Activated T-cell treated with anti-CD3 and anti-CD28 coated beads for 1 hour (primary cell): ENCODE data around the gene FBXW2.

Source experiments
- DNase-seq: peaks from one replicate; pipeline ENCODE4 v3.0.0-alpha.2; 2020; ENCODE audit warnings: low read depth

Gene FBXW2

DNA sequence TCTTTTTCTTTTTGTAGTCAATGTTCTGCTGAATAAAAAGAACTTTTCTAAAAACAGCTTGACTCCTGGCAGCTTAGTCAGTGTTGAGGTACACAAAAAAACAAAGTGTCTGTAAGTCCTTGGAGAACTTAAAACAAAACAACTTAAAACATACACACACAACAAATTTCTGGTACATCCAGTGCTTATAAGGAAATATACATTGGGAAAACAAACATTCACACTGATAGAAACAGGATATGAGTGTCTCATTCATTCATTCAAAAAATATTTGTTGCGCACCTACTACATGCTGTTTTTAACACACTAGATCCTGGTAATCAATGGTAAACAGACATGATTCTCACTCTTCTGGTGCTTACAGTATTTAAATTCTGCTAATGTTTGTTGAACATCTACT lies 51.5 kb downstream of the FBXW2 start:
- DNase-seq, result no peak

DNA sequence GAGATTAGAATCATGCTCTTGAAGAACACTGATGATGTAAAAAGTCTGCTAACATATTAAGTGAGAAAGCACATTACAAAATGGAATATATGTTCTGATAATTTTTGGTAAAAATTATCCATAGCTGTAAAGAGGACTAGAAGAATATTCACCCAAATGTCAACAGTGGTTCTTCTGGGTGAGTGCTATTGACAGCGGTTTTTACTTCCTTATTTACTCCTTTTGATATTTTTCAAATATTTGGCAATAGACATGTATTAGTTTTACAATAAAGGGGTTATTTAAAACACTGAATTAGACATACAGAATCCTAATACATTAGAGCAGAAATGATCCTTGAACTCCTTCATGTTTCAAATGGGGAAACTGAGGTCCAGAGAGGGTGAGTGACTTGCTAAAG lies 52.0 kb downstream of the FBXW2 start:
- no peak for DNase-seq

DNA sequence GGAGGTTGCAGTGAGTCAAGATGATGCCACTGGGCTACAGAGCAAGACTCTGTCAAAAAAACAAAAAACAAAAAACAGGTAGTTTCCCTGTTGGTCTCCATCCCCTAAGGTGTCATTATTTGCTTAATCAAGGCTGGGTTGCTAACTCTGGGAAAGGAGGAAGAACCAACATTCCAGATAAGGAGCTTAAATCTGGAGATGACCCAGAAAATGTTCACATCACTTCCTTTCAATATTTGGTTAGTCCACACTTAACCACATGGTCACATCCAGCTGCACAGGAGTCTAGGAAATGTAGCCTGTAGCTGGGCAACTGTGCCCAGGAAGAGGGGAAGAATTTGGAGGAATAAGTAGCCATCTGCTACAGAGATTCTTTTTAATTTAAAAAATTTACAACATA lies 53.1 kb downstream of the FBXW2 start:
- no peak for DNase-seq

DNA sequence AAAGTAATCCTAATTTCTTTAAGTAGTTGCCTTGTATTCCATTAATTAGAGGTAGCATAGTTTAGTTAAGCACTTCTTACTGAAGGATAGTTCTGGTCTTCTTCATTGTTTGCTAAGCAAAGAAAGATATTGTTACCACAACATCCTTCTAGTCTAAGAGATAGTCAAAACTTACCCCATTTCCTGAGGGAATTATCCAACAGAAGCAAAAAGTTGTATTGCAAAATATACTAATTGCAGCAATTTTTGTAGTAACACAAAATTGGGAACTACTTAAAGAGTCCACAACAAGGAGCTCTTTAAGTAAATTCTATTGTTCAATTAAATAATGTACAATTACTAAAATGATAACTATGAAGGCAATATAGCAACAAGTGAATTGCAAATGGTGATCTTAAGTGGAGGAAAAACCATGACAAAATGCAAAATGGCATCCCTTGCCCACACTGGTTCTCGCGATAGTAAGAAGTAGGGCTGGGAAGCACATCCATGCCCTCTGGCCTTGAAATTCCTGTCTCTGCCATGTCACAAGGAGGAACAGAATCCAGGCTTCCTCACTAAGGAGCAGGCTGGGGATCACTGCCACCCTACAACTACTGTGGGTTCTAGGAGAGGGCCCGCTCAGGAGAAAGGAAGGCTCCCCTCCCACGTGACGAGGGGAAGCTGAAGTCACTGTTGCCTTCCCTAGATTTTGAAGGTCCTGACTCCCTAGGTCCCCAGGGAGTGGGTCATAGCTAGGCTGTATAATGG lies 55.6 kb downstream of the FBXW2 start:
- no peak for DNase-seq

DNA sequence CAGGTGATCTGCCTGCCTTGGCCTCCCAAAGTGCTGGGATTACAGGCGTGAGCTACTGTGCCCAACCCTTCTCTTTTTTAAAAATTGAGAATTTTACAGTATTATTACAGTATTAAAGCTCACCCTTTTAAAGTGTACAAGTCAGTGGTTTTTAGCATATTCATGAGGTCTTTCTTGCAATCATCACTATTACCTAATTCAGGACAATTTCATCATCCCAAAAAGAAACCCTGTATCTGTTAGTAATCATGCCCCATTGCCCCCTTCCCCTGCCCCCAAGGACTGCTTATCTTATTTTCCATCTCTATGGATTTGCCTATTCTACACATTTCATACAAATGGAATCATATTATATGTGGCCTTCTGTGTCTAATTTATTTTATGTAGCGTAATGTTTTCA lies 56.3 kb downstream of the FBXW2 start:
- DNase-seq, result no peak

DNA sequence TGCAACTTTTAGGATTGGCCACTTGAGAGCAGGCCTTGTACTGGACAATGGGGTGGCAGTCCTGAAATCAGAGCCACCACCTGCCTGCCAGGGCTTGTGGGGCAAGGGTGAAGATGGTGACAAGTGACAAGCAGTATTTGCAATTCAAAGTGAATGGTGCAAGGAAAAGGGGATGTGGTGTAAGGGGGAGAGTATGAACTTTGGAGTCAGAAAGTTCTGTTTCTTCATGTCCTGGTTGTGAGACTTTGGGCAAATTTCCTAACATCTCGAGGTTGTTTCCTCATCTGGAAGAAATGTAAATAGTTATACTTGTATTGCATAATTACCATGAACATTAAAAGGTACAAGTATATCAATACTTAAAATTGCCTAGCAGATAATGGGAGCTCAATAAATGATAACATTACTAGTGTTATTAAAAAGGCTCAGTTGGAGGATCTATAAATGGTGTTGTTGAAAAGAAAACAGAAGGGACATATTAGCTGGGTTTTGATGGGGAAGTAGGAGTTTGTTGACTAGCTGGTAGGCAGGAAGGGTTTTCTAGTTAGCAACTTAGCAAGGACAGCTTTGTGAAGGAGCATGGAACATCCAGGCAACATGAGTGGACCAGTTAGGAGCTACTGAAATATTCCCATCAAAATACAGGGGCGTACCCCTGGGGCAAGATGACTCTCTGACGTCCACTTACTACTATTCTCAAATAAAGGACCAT lies 57.6 kb downstream of the FBXW2 start:
- no peak for DNase-seq

DNA sequence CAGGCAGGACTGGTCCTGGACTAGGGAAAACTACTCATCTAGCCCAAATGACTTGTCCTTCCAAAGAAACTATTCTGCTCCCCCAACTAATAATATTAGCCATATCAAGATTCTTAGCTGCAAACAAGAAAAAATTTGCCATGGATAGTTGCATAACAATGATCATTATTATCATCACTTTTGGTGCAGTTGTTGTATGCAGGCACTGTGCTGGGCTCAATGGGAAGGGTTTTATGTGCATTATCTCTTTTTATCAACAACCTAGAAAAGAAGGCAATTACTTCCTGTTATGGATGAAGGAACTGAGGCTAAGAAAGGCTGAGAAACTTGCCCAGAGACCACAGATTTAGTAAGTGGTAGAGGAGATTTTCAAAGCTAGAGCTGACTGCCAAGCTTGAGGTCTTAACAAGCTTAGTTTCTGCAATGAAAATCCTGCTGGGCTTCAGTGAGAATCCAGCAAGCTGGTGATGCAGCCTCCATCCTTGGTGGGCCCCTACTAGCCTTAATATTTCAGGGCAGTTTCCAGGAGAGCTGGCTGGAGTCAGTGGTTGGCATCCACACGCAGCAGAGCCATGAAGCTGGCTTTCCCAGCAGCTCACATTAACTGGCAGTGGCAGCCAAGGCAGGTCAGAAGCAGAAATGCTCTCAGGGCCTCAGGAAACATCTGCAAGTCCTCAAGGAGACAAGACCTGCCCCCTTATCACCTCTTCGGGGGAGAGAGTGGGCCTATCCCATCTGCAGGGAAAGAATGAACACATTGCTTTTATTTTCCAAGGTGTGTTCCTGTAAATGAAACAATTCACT lies 58.4 kb downstream of the FBXW2 start:
- no peak for DNase-seq

DNA sequence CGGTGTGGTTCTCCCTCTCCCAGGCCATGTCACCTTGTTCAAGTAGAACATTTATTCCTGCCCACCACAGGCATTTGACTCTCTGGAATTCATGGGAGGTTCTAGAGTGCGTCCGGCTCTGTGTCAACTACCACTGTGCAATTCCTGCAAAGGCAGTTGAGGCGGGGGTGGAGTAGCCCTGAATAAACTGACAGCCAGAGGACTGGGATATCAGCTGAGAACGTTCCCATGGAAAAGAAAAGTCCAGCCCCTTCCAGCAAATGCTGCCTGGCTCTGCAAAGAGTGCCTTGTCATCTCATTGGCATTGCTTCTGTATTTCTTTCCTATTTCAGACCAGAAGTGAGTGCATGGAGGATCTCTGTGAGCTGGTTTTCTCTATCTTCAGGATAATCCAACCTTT lies 60.0 kb downstream of the FBXW2 start:
- DNase-seq, result no peak

DNA sequence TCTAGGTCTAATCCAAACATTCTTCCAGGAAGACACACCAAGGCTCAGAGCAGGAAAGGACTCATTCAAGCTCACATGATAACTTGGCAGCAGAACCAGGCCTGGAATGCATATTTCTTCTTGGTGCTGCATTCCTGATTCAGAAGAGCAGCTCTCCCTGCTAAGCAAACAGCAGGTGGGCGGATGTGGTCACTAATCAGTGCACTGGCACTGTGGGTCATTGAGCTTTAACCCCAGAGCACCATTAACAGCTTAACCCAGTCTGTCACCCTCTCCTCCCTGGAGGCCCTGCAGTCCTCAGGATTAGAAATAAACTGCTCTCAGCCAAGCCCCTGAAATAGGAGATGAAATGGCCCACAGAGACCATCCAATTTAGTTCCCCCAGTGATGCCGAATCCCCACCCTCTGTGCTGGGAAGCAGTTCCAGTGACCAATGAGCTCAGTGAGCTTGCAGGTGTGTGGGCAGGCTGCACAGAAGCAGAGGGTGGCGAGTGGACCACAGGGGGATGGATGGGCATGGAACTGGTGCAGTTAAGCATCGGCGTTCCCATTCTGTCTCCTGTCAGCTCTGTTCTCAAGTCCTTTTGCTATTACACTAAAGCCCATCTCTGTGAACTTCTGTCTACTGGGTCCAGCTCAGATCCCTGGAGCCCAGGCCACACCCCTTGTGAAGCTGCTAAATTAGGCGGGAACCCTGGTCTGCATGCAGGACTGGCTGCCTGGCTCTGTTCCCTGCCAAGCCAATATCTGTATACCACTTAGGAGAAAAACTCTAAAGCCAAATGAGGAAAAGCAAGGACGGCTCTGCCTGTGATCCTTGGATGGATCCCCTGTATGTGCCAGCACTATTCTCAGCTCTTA lies 62.3 kb downstream of the FBXW2 start:
- no peak for DNase-seq

DNA sequence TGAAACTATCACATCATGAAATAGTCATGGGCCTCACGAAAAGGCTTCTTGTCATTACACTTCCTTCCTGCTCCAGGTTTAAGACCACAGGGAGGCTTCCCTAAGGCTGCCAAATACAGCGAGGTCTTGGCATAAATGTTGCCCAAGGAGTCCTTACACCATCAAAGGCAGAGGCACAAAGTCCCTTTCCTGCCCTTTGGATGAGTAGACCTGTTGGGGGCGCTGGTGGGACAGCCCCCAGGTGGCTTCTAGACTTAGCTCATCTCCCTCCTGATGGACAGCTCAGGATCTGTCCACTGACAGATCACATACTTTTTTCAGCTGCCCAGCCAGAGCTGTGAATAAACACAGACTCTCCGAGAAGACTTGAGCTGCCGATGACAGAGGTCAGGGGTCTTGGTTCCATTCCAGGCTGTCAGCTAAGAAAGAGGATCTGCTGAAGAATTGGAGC lies 63.4 kb downstream of the FBXW2 start:
- DNase-seq, result no peak

DNA sequence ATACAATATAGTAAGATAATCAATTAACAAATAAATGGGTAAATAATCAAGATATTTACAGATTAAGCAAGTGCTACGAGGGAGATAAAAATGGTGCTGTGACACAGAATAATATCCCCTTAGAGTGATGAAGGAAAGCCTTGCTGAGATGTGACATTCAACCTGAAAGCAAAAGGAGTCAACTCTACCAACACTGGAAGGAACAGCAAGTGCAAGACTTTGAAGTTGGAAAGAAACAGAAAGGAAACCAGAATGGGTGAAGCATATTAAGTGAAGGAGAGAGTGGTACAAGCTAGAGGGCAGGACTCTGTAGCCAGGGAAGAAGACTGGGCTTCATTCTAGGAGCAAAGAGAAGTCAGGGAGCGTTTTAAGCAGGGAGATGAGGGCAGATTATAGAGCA lies 66.7 kb downstream of the FBXW2 start:
- DNase-seq, result no peak

DNA sequence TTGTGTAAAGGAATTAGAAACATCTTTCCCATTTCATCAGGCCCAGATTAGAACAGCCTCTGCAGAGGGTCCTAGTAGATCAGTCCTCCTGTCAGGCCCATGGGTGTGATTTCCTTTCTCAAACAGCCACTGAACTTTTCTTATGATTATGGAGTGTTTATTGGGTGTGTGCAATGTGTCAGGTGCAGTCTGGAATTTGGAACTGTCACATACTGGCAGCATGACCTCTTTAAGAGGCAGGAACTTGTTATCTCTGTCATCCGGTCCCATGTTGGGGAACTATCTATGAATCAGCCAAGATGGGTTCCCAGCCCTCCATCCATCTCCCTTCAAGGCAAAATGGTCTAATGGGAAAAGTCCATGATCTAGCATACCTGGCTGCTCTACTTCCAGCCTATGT lies 67.3 kb downstream of the FBXW2 start:
- no peak for DNase-seq

DNA sequence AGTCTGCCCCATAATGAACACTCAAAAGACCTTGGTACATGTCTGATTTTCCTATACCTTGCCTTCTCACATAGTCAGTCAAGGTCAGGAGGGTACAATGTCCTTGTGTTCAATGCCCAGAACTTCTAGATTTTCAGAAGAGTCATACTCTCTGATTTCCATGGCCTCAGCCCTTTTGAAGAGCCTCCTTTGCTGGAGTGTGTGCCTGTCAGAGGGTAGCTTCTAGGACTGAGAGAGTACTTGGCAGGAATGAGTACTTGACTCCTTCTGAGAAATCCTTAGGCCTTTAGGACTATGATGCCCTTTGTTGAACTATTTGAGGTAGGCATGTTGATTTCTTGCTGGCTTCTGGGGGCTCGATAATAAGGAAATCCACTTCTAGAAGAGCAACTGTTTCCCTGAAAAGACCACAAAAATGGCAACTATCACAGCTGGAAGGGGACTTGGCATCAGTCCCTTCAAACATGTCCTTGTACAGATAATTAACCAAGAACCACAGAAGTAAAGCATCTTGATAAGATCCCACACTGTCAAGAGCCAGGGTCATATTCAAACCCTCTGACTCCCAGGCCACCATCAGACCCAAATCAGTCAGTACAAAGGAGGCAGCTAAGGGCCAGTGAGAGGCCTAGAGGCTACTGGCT lies 68.3 kb downstream of the FBXW2 start:
- no peak for DNase-seq

DNA sequence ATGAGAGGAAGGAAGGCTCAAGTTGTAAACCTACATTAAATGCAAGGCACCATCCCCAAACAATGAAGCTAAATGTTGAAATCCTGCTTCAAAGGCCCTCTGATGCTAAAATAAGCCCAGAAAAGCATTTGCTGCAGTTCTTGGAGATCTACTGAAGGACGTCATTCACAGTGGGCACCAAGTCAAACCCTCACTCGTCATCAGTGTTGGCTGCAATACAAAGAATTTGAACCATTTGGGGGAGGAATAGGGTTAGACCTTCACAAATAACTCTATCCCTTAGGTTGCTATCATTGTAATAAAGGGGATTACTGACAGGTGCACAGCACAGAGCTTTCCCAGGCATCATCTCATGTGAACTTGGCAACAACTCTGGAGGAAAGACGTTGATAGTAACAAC lies 69.7 kb downstream of the FBXW2 start:
- DNase-seq, result no peak

DNA sequence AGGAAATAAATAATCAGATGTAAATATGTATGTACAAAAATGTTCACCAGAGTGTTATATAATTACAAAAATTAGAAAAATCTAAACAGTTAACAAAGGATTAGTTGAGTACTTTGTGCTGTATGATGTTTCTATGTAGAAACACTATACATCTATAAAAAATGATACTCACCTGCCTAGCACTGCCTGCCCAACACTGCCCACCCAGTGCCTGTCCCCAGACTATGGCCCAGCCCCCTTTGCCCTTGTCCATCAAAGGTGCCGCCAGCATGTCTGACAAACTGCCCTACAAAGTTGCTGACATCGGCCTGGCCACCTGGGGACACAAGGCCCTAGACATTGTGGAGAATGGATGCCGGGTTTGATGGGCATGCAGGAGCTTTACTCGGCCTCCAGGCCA lies 72.8 kb downstream of the FBXW2 start:
- no peak for DNase-seq

DNA sequence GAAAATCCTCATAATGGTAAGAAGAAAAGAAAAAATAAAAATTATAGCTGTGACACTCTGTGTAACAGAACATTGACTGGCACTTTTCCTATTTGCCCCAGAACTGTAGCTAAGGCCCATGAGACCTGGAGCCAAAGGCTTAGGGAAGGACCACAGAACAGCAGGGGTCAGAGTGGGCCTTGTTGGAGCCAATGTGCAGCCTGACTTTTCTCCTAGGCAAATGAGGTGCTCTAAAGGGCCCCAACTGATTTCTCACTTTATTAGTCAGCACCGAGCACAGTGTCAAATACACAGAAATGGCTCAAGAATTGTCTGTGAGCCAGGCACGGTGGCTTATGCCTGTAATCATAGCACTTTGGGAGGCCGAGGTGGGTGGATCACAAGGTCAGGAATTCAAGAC lies 74.9 kb downstream of the FBXW2 start:
- no peak for DNase-seq

DNA sequence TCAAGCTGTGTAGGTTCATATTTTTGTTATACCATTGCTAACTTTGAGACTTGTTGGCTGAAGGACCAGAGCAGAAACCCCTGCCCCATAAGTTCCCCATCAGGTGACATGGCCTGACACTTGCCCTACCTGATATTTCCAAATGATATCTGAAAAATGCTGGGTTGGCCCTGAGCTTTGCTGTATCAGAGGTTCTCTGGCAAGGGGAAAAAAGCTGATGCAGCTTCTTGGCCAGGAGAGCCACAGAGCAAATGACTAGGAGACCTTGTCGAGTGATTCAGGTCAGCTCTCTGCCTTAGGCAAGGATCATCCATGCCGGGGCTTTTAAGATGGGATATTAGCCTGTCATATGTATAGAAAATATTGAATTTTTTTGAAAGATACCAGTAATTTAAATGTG lies 76.0 kb downstream of the FBXW2 start:
- no peak for DNase-seq

DNA sequence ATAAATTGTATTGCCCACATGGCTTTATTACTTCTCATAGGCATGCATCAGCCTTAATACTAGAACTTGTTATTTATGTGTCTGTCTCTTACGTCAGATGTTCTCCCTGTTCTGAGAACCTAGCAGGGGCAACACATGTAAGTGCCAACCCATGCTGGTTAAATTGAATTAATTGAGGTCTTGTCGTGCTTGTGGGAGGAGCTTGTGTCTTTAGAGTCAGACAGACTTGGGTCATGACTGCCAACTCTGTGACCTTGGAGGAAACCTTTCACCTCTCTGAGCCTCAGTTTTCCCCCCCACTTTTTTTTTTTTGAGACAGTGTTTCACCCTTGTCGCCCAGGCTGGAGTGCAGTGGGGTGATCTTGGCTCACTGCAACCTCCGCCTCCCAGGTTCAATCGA lies 76.7 kb downstream of the FBXW2 start:
- no peak for DNase-seq

DNA sequence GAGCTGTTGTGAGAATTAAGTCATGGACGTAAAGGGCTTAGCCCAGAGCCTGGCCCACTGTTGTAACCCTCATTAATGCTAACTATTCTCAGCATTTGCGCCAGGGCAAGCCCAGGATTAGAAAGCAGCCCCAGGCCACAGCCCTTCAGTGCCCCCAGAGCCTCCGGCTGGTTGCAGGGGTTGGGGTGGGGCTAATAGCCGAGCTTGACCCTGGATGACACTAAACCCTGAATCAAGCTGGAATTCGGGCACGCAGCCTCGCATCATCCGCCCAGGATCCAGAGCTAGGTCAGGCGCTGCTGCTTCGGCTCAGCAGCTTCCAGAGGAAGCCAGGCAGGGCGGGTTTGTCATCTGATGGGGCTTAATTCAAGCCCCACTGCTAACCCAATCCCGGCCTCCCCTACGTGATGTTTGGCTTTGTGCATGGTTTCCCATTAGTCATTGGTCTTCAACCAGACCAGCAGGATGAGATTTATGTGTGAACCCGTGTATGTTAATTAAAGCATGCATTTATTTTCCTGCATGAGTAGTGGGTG lies 77.8 kb downstream of the FBXW2 start:
- DNase-seq, result no peak

DNA sequence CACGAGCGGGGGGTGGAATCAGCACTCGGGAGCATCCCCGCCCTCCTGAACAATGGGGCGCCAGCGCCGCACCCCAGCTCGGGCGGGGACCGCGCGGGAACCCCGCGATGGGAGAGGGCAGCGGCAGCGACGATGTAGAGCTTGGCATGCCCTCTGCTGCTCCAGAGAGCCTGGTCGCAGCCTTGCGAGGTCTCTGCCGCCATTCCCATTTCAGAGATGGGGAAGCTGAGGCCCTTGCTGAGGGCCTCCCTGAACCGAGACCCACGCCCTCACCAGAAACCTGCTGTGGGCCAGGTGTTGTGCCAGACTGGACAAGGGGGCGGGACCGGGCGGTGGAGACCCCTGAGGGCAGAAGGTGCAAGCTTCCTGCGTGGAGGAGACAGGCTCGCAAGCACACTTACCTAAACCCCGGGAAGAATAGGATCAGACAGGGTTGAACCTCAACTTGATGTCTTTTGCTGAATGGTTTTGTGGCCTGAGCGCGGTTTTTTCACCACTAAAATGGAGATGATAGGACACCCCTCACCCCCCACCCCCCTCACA lies 78.3 kb downstream of the FBXW2 start:
- DNase-seq, result no peak
